OCI-LY1 (cell line): ENCODE data around the gene ZSWIM7.

Experiments
- H2AFZ ChIP-seq: fragments of 200-600 bp; sonication (generic), shearing (Covaris generic); 2 replicates; pipeline ENCODE4 v1.6.0; 2014; ENCODE audit warnings: antibody characterized with exemption, mild to moderate bottlenecking, low read length
- H3F3A ChIP-seq: fragments of 200-600 bp; sonication (generic), shearing (Covaris generic); 2 replicates; pipeline ENCODE4 v1.6.0; 2014; ENCODE audit warnings: mild to moderate bottlenecking, antibody characterized with exemption, low read length, moderate library complexity; ENCODE audit not compliant: insufficient read depth
- H3K27ac ChIP-seq: fragments of 200-600 bp; sonication (generic); 2 replicates; pipeline ENCODE4 v1.5.1; 2014; ENCODE audit warnings: low read length, mixed run types, mild to moderate bottlenecking, low read depth; ENCODE audit not compliant: poor library complexity, severe bottlenecking
- H3K27me3 ChIP-seq: fragments of 200-600 bp; sonication (generic); 2 replicates; pipeline ENCODE4 v1.6.0; 2014; ENCODE audit warnings: antibody characterized with exemption, mild to moderate bottlenecking, low read length, moderate library complexity; ENCODE audit not compliant: insufficient read depth
- H3K36me3 ChIP-seq: fragments of 200-600 bp; sonication (generic); 2 replicates; pipeline ENCODE4 v1.6.1; 2014; ENCODE audit warnings: mild to moderate bottlenecking, antibody characterized with exemption, low read length, moderate library complexity, mixed read lengths; ENCODE audit not compliant: insufficient read depth
- H3K4me1 ChIP-seq: fragments of 200-600 bp; sonication (generic); 2 replicates; pipeline ENCODE4 v1.5.1; 2014; ENCODE audit warnings: mild to moderate bottlenecking, low read length, moderate library complexity; ENCODE audit not compliant: insufficient read depth, severe bottlenecking
- H3K4me2 ChIP-seq: fragments of 200-600 bp; sonication (generic), shearing (Covaris generic); 2 replicates; pipeline ENCODE4 v1.6.1; 2014; ENCODE audit warnings: low read length
- H3K4me3 ChIP-seq: fragments of 200-600 bp; sonication (generic); 2 replicates; pipeline ENCODE4 v1.5.1; 2014; ENCODE audit warnings: low read length, low read depth, mild to moderate bottlenecking, mixed read lengths; ENCODE audit not compliant: poor library complexity, severe bottlenecking
- H3K79me2 ChIP-seq: fragments of 200-600 bp; shearing (Covaris generic); 2 replicates; pipeline ENCODE4 v1.6.1; 2016; ENCODE audit warnings: mixed run types, low read length, mixed read lengths; ENCODE audit not compliant: insufficient read depth
- H3K9ac ChIP-seq: fragments of 200-600 bp; sonication (generic), shearing (Covaris generic); 2 replicates; pipeline ENCODE4 v1.6.1; 2014; ENCODE audit warnings: mild to moderate bottlenecking, low read length, mixed read lengths
- H3K9me2 ChIP-seq: fragments of 200-600 bp; sonication (generic), shearing (Covaris generic); 2 replicates; pipeline ENCODE4 v1.6.1; 2014; ENCODE audit warnings: low read depth, mild to moderate bottlenecking, low read length, mixed read lengths
- H3K9me3 ChIP-seq: fragments of 200-600 bp; shearing (Covaris generic); 2 replicates; pipeline ENCODE4 v1.6.1; 2014; ENCODE audit warnings: low read length, mixed read lengths
- H4K20me1 ChIP-seq: fragments of 200-600 bp; sonication (generic), shearing (Covaris generic); 2 replicates; pipeline ENCODE4 v1.6.0; 2016; ENCODE audit warnings: mild to moderate bottlenecking, low read length; ENCODE audit not compliant: insufficient read depth
- CTCF ChIP-seq: fragments of 200-600 bp; sonication (generic), shearing (Covaris generic); IDR thresholded peaks from 2 replicates; pipeline ENCODE4 v1.5.1; 2017; ENCODE audit warnings: mild to moderate bottlenecking, antibody characterized with exemption, low read length, moderate library complexity, mixed read lengths
- EZH2 ChIP-seq: fragments of 200-600 bp; sonication (generic), shearing (Covaris generic); IDR thresholded peaks from 2 replicates; pipeline ENCODE4 v1.8.0; 2017; ENCODE audit warnings: borderline replicate concordance, mixed run types, mild to moderate bottlenecking, antibody characterized with exemption, low read length, moderate library complexity, mixed read lengths

Gene ZSWIM7

GRCh38 chr17:15930426-15930825 is 69.1 kb downstream of the ZSWIM7 start:
- Histone ChIP-seq H3K36me3 (no peaks in the 10 kb centered on the region), H3K4me2 (no peak overlapping the region), H4K20me1 (no peaks in the 10 kb centered on the region), H3K9me2 (no peaks in the 10 kb centered on the region), H3K4me3 (no peak overlapping the region), H2AFZ (no peak overlapping the region), H3K27me3 (no peaks in the 10 kb centered on the region), H3K27ac (no peak overlapping the region), H3K79me2 (no peaks in the 10 kb centered on the region), H3K4me1 (no peaks in the 10 kb centered on the region), H3F3A (no peaks in the 10 kb centered on the region), H3K9ac (no peak overlapping the region), H3K9me3 (no peaks in the 10 kb centered on the region)
- no peak for TF ChIP-seq CTCF
- TF ChIP-seq EZH2 = no peak

GRCh38 chr17:15929941-15930340 is 69.6 kb downstream of the ZSWIM7 start:
- no peaks in the 10 kb centered on the region for H3F3A ChIP-seq
- no peak overlapping the region for H3K4me2 ChIP-seq
- no peak overlapping the region for H3K9ac ChIP-seq
- no peak overlapping the region for H3K27ac ChIP-seq
- H3K4me3 ChIP-seq = no peak overlapping the region
- H3K36me3 ChIP-seq = no peaks in the 10 kb centered on the region
- H4K20me1 ChIP-seq = no peaks in the 10 kb centered on the region
- no peak overlapping the region for H2AFZ ChIP-seq
- TF ChIP-seq EZH2 (no peak), CTCF (no peak)
- no peaks in the 10 kb centered on the region for H3K79me2 ChIP-seq
- no peaks in the 10 kb centered on the region for H3K9me2 ChIP-seq
- H3K9me3 ChIP-seq = no peaks in the 10 kb centered on the region
- no peaks in the 10 kb centered on the region for H3K4me1 ChIP-seq
- no peaks in the 10 kb centered on the region for H3K27me3 ChIP-seq

- H3K27me3 ChIP-seq = no peaks in the 10 kb centered on the region
- TF ChIP-seq CTCF (no peak), EZH2 (no peak)
- no peaks in the 10 kb centered on the region for H3K9me3 ChIP-seq
- H4K20me1 ChIP-seq = no peaks in the 10 kb centered on the region
- H3K9ac ChIP-seq = no peak overlapping the region
- no peak overlapping the region for H3K4me2 ChIP-seq
- H3K36me3 ChIP-seq = no peaks in the 10 kb centered on the region
- H3F3A ChIP-seq = no peaks in the 10 kb centered on the region
- no peak overlapping the region for H3K27ac ChIP-seq
- no peaks in the 10 kb centered on the region for H3K4me1 ChIP-seq
- H3K9me2 ChIP-seq = no peaks in the 10 kb centered on the region
- H3K4me3 ChIP-seq = no peak overlapping the region
- H3K79me2 ChIP-seq = no peaks in the 10 kb centered on the region
- no peak overlapping the region for H2AFZ ChIP-seq
Observed at GRCh38 chr17:15928286-15928785, 71.2 kb downstream of the ZSWIM7 start.
